Fibroblast of lung (primary cell): ENCODE data around the gene PRODH. TPM values are rescaled to one million over a fixed set of nuclear protein-coding genes. Genes with fewer than 3 reads are reported as not detected.
A peak's percentile ranks its signal among the peaks of the same experiment; 100 is the strongest.
"Not testable (repeated sequence)": the region's sequence is repeated elsewhere in the genome, so short reads cannot be mapped to it uniquely, and the experiment has no call there.

Source experiments
- DNase-seq, 2 donors: peaks; one replicate each; pipeline versions ENCODE4 v3.0.0 to v3.0.0-alpha.2; 2010; ENCODE audit warnings: low read depth in 2 of 2
- H2AFZ ChIP-seq: 2 replicates; pipeline ENCODE4 v1.5.1; 2012; ENCODE audit warnings: low read length, control low read depth, inconsistent platforms
- H3K27ac ChIP-seq: 2 replicates; pipeline ENCODE4 v1.5.1; 2011; ENCODE audit warnings: low read length, control low read depth; ENCODE audit not compliant: insufficient read depth
- H3K27me3 ChIP-seq: 2 replicates; pipeline ENCODE4 v1.5.1; 2011; ENCODE audit warnings: mild to moderate bottlenecking, low read length; ENCODE audit not compliant: control insufficient read depth, insufficient read depth
- H3K36me3 ChIP-seq: 2 replicates; pipeline ENCODE4 v1.5.1; 2011; ENCODE audit warnings: low read length; ENCODE audit not compliant: control insufficient read depth, insufficient read depth
- H3K4me1 ChIP-seq: 2 replicates; pipeline ENCODE4 v1.5.1; 2011; ENCODE audit warnings: low read length; ENCODE audit not compliant: control insufficient read depth, insufficient read depth; ENCODE audit errors: extremely low read depth
- H3K4me2 ChIP-seq: 2 replicates; pipeline ENCODE4 v1.5.1; 2011; ENCODE audit warnings: low read length, control low read depth; ENCODE audit not compliant: insufficient read depth; ENCODE audit errors: extremely low read depth
- H3K4me3 ChIP-seq, 4 experiments: fragments of 200-600 bp in 1 of 4; sonication (generic) in 1 of 4; replicated peaks in 1 of 4; 2 replicates each; pipeline ENCODE4 v1.5.1; 2011 to 2016; ENCODE audit warnings: low read length in 4 of 4, low read depth in 3 of 4, mild to moderate bottlenecking in 3 of 4, control low read depth in 2 of 4, inconsistent platforms in 1 of 4, mixed read lengths in 1 of 4; ENCODE audit not compliant: insufficient read depth in 1 of 4; ENCODE audit errors: control extremely low read depth in 1 of 4
- H3K79me2 ChIP-seq: 2 replicates; pipeline ENCODE4 v1.5.1; 2012; ENCODE audit warnings: mild to moderate bottlenecking, low read length, inconsistent platforms; ENCODE audit not compliant: control insufficient read depth, insufficient read depth
- H3K9ac ChIP-seq: 2 replicates; pipeline ENCODE4 v1.5.1; 2011; ENCODE audit warnings: mild to moderate bottlenecking, low read length, control low read depth; ENCODE audit not compliant: insufficient read depth
- H3K9me3 ChIP-seq: 2 replicates; pipeline ENCODE4 v1.5.1; 2012; ENCODE audit warnings: low read depth, low read length; ENCODE audit not compliant: control insufficient read depth, insufficient read depth
- H4K20me1 ChIP-seq: 2 replicates; pipeline ENCODE4 v1.5.1; 2011; ENCODE audit warnings: low read length; ENCODE audit not compliant: control insufficient read depth, insufficient read depth; ENCODE audit errors: extremely low read depth
- EZH2 ChIP-seq: IDR thresholded peaks from 2 replicates; pipeline ENCODE4 v1.5.1; 2012; ENCODE audit warnings: low read length, control low read depth, mild to moderate bottlenecking; ENCODE audit errors: missing control alignments
- polyA plus RNA-seq, 2 donors: library from polyadenylated mRNA; depleted of rRNA in 1 of 2; stranded (reverse) in 1 of 2; unstranded in 1 of 2; fragments of >200 nt; gene quantifications; 2 replicates each; pipeline ENCODE4 v1.2.1, GENCODE V29; 2011 to 2012; ENCODE audit warnings: missing spikeins in 1 of 2
- total RNA-seq: library from RNA; depleted of rRNA; stranded (reverse); fragments of >200 nt; gene quantifications from 2 replicates; pipeline ENCODE4 v1.2.1, GENCODE V29; 2014
- TF ChIP-seq, protein P1 (sequence below), 2 donors: IDR thresholded peaks in 1 of 2; conservative IDR thresholded peaks in 1 of 2; 1 replicate in 1 of 2; 2 replicates in 1 of 2; pipeline ENCODE4 v1.5.1; 2011 to 2012; ENCODE audit warnings: low read length in 2 of 2, control low read depth in 1 of 2, inconsistent platforms in 1 of 2, low read depth in 1 of 2, mild to moderate bottlenecking in 1 of 2

Gene PRODH
- total and polyA plus RNA-seq, 2 donors (not counting 1 experiment from before 2014, with no cell fraction given) = 0.06 TPM; not detected in 1

- H3K4me3 ChIP-seq = peak overlapping the region in 1 of 4 experiments; percentile 47
- H3K9me3 ChIP-seq = no peaks in the 10 kb centered on the region
Observed at GRCh38 chr22:18970176-18970947, 34.3 kb upstream of the PRODH start.

DNA sequence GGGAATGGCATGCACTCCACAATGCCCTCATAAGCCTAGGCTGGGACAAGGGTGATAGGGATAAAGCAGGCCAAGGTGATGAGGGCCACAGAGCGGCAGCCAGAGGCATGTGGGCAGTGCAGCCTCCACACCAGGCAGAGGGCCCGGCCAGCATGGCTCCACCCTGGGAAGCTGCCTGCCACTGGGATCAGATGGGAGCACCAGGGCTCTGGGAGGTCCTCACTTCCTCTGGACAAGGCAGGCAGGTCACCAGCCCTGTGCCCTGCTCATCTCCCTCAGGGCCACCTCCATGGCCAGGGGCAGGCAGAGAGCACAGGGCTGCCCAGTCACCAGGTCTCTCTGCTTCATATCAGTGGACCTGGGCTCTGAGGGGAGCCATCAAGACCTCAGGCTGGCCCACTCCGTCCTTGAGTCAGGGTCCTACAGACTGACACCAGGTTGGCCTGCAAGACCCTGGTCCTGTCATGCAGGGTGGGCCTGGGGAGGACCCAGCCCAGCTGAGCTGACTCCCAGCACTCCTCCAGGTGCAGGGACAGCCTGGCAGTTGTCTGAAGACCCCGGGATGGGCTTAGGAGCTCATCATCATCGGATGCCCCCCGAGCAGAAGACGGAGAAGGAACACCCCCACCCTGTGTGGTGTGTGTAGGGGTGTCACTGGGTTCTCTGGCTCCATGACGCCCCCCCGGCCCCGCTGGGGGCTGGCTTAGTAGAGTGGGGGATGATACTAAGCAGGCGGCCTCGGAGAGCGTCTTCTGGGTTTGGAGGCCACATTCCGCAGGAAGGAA is 33.3 kb upstream of the PRODH start:
- not testable (repeated sequence) for H4K20me1 ChIP-seq, H3K27ac ChIP-seq, H3K4me2 ChIP-seq, DNase-seq, H3K79me2 ChIP-seq, H3K36me3 ChIP-seq, H3K9ac ChIP-seq, H2AFZ ChIP-seq, H3K4me1 ChIP-seq, H3K4me3 ChIP-seq, H3K9me3 ChIP-seq, H3K27me3 ChIP-seq

More at GRCh38 chr22:18970176-18970947, 34.3 kb upstream of the PRODH start:
- TF ChIP-seq, protein P1, sequence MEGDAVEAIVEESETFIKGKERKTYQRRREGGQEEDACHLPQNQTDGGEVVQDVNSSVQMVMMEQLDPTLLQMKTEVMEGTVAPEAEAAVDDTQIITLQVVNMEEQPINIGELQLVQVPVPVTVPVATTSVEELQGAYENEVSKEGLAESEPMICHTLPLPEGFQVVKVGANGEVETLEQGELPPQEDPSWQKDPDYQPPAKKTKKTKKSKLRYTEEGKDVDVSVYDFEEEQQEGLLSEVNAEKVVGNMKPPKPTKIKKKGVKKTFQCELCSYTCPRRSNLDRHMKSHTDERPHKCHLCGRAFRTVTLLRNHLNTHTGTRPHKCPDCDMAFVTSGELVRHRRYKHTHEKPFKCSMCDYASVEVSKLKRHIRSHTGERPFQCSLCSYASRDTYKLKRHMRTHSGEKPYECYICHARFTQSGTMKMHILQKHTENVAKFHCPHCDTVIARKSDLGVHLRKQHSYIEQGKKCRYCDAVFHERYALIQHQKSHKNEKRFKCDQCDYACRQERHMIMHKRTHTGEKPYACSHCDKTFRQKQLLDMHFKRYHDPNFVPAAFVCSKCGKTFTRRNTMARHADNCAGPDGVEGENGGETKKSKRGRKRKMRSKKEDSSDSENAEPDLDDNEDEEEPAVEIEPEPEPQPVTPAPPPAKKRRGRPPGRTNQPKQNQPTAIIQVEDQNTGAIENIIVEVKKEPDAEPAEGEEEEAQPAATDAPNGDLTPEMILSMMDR (conservative IDR thresholded peaks at IDR 0.05 in 1 of 2, IDR thresholded peaks at IDR 0.05 in 1 of 2; ENCODE audit: low read depth in 1 of 2, low read length in 2 of 2) = no peak
- TF ChIP-seq EZH2 = peak; percentile 69
- no peaks in the 10 kb centered on the region for H3K27me3 ChIP-seq
- H3K27ac ChIP-seq = no peak overlapping the region
- no peaks in the 10 kb centered on the region for H4K20me1 ChIP-seq
- H3K9ac ChIP-seq = no peak overlapping the region
- H3K79me2 ChIP-seq = no peaks in the 10 kb centered on the region
- no peaks in the 10 kb centered on the region for H3K36me3 ChIP-seq
- no peak overlapping the region for H2AFZ ChIP-seq
- peak in 1 of 2 donors; percentile 30 for DNase-seq
- no peaks in the 10 kb centered on the region for H3K4me1 ChIP-seq
- peak overlapping the region; percentile 35 for H3K4me2 ChIP-seq

GRCh38 chr22:18968011-18968749 is 32.1 kb upstream of the PRODH start:
- no peaks in the 10 kb centered on the region for H4K20me1 ChIP-seq
- H3K36me3 ChIP-seq = no peaks in the 10 kb centered on the region
- H3K27me3 ChIP-seq = no peaks in the 10 kb centered on the region
- H3K4me3 ChIP-seq = no peak overlapping the region
- DNase-seq = peak in 1 of 2 donors; percentile 14
- H3K9me3 ChIP-seq = no peaks in the 10 kb centered on the region
- no peaks in the 10 kb centered on the region for H3K79me2 ChIP-seq
- no peak for TF ChIP-seq EZH2
- TF ChIP-seq, protein P1 (conservative IDR thresholded peaks at IDR 0.05 in 1 of 2, IDR thresholded peaks at IDR 0.05 in 1 of 2; ENCODE audit: low read depth in 1 of 2, low read length in 2 of 2) = no peak
- no peak overlapping the region for H3K9ac ChIP-seq
- no peaks in the 10 kb centered on the region for H3K4me1 ChIP-seq
- no peak overlapping the region for H3K27ac ChIP-seq
- H3K4me2 ChIP-seq = no peak overlapping the region
- H2AFZ ChIP-seq = no peak overlapping the region

DNA sequence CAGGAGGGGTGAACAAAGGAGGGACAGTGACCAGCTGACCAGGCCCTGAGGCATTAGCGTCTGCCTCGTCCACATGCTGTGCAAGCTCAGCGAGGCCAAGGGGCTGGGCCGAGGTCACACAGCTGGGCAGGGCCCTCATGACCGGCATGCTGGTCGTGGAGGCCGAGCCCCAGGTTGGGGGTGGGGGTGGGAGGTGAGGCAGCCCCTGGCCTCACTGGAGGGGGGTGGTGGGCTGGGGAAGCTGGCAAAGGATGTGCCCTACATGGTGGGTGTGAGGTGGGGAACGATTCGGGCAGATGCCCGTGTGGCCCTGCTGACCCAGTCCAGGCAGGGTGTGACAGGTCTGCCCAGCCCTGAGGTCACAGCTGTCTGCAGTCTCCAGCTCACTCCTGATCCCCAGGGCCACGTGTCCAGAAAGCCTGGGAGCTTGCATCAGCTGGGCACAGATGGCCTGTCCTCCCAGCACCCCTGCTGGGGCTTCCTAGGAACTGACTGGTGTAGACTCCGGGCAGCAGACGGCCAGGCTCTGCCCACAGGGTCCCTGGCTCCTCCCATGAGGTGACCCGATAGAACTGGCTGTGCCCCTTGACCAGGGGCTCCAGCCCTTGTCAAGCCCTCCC is 31.4 kb upstream of the PRODH start:
- not testable (repeated sequence) for H3K4me1 ChIP-seq, H3K79me2 ChIP-seq, H3K36me3 ChIP-seq, H3K9me3 ChIP-seq, H3K27me3 ChIP-seq, DNase-seq, H3K9ac ChIP-seq, H3K27ac ChIP-seq, H4K20me1 ChIP-seq, H2AFZ ChIP-seq, H3K4me2 ChIP-seq, H3K4me3 ChIP-seq
